T-helper 1 cell treated with Interleukin-12 subunit alpha and Interleukin-12 subunit beta and Interleukin-4 antibody, amounts not matched to agents 30 μg/mL and 1 μg/mL, for 36 hours (primary cell): Measurements from ENCODE around the gene GLYR1.
A peak's percentile ranks its signal among the peaks of the same experiment; 100 is the strongest.

ENCODE experiments used
- H3K27ac Mint-ChIP-seq: one replicate; pipeline ENCODE4 v1.8.0; 2021; ENCODE audit warnings: mild to moderate bottlenecking, mixed read lengths
- H3K27me3 Mint-ChIP-seq: one replicate; pipeline ENCODE4 v1.8.0; 2021; ENCODE audit warnings: low read depth, mixed read lengths
- H3K36me3 Mint-ChIP-seq: one replicate; pipeline ENCODE4 v1.8.0; 2021; ENCODE audit warnings: low read depth, mixed read lengths
- H3K4me1 Mint-ChIP-seq: one replicate; pipeline ENCODE4 v1.8.0; 2021; ENCODE audit warnings: low read depth, mixed read lengths
- H3K4me3 Mint-ChIP-seq: one replicate; pipeline ENCODE4 v1.8.0; 2021; ENCODE audit warnings: mild to moderate bottlenecking, moderate library complexity, mixed read lengths
- H3K9me3 Mint-ChIP-seq: one replicate; pipeline ENCODE4 v1.8.0; 2021; ENCODE audit warnings: mixed read lengths

Gene GLYR1

GRCh38 chr16:4847774-4848587 is 893 bp upstream of the GLYR1 start:
- Mint-ChIP-seq H3K36me3 (peaks cover 26% of the 10 kb centered on the region), H3K27ac (peak overlapping the region; percentile 77), H3K9me3 (no peaks in the 10 kb centered on the region), H3K27me3 (no peaks in the 10 kb centered on the region), H3K4me3 (peak overlapping the region; percentile 84), H3K4me1 (peaks cover 53% of the 10 kb centered on the region)

GRCh38 chr16:4846503-4846900 is 586 bp downstream of the GLYR1 start:
- Mint-ChIP-seq H3K9me3 (no peaks in the 10 kb centered on the region), H3K4me1 (peaks cover 46% of the 10 kb centered on the region), H3K4me3 (peak overlapping the region; percentile 78), H3K27me3 (no peaks in the 10 kb centered on the region), H3K27ac (peak overlapping the region; percentile 85), H3K36me3 (peaks cover 28% of the 10 kb centered on the region)

GRCh38 chr16:4840984-4841383 is 6.1 kb downstream of the GLYR1 start:
- Mint-ChIP-seq H3K27me3 (no peaks in the 10 kb centered on the region), H3K36me3 (peaks cover 54% of the 10 kb centered on the region), H3K4me3 (no peak overlapping the region), H3K27ac (no peak overlapping the region), H3K9me3 (no peaks in the 10 kb centered on the region), H3K4me1 (peaks cover 12% of the 10 kb centered on the region)

GRCh38 chr16:4839942-4840341 is 7.1 kb downstream of the GLYR1 start:
- peak overlapping the region; percentile 6 for H3K27ac Mint-ChIP-seq

GRCh38 chr16:4837733-4838501 is 9.2 kb downstream of the GLYR1 start:
- no peaks in the 10 kb centered on the region for H3K9me3 Mint-ChIP-seq
- no peak overlapping the region for H3K4me3 Mint-ChIP-seq
- H3K27me3 Mint-ChIP-seq: no peaks in the 10 kb centered on the region
- peaks cover 37% of the 10 kb centered on the region for H3K36me3 Mint-ChIP-seq
- H3K4me1 Mint-ChIP-seq: no peaks in the 10 kb centered on the region
- no peak overlapping the region for H3K27ac Mint-ChIP-seq

More at GRCh38 chr16:4839942-4840341, 7.1 kb downstream of the GLYR1 start:
- Mint-ChIP-seq H3K4me1 (peaks cover 4% of the 10 kb centered on the region), H3K27me3 (no peaks in the 10 kb centered on the region), H3K36me3 (peaks cover 47% of the 10 kb centered on the region), H3K9me3 (no peaks in the 10 kb centered on the region), H3K4me3 (no peak overlapping the region)

- Mint-ChIP-seq H3K9me3 (no peaks in the 10 kb centered on the region), H3K27ac (no peak overlapping the region), H3K4me1 (no peaks in the 10 kb centered on the region), H3K4me3 (no peak overlapping the region), H3K36me3 (peaks cover 45% of the 10 kb centered on the region), H3K27me3 (no peaks in the 10 kb centered on the region)
Observed at GRCh38 chr16:4836727-4837126, 10.4 kb downstream of the GLYR1 start.

GRCh38 chr16:4833584-4833983 is 13.5 kb downstream of the GLYR1 start:
- Mint-ChIP-seq H3K27ac (no peak overlapping the region), H3K27me3 (no peaks in the 10 kb centered on the region), H3K9me3 (no peaks in the 10 kb centered on the region), H3K36me3 (peaks cover 45% of the 10 kb centered on the region), H3K4me3 (no peak overlapping the region), H3K4me1 (peaks cover 2% of the 10 kb centered on the region)

GRCh38 chr16:4832698-4833343 is 14.3 kb downstream of the GLYR1 start:
- Mint-ChIP-seq H3K27me3 (no peaks in the 10 kb centered on the region), H3K4me1 (peaks cover 2% of the 10 kb centered on the region), H3K4me3 (no peak overlapping the region), H3K27ac (no peak overlapping the region), H3K36me3 (peaks cover 46% of the 10 kb centered on the region), H3K9me3 (no peaks in the 10 kb centered on the region)

GRCh38 chr16:4831616-4832015 is 15.5 kb downstream of the GLYR1 start:
- H3K27me3 Mint-ChIP-seq: no peaks in the 10 kb centered on the region
- no peaks in the 10 kb centered on the region for H3K9me3 Mint-ChIP-seq
- peaks cover 46% of the 10 kb centered on the region for H3K36me3 Mint-ChIP-seq
- H3K4me1 Mint-ChIP-seq: peaks cover 2% of the 10 kb centered on the region
- H3K4me3 Mint-ChIP-seq: no peak overlapping the region
- no peak overlapping the region for H3K27ac Mint-ChIP-seq

GRCh38 chr16:4830408-4830807 is 16.7 kb downstream of the GLYR1 start:
- Mint-ChIP-seq H3K4me1 (peaks cover 2% of the 10 kb centered on the region), H3K4me3 (no peak overlapping the region)

GRCh38 chr16:4828567-4829321 is 18.3 kb downstream of the GLYR1 start:
- Mint-ChIP-seq H3K4me3 (no peak overlapping the region), H3K9me3 (no peaks in the 10 kb centered on the region), H3K27ac (no peak overlapping the region), H3K36me3 (peaks cover 57% of the 10 kb centered on the region), H3K27me3 (no peaks in the 10 kb centered on the region), H3K4me1 (peaks cover 2% of the 10 kb centered on the region)

More at GRCh38 chr16:4830408-4830807, 16.7 kb downstream of the GLYR1 start:
- Mint-ChIP-seq H3K27ac (no peak overlapping the region), H3K27me3 (no peaks in the 10 kb centered on the region), H3K9me3 (no peaks in the 10 kb centered on the region), H3K36me3 (peaks cover 46% of the 10 kb centered on the region)

- H3K4me3 Mint-ChIP-seq: no peak overlapping the region
- peaks cover 53% of the 10 kb centered on the region for H3K36me3 Mint-ChIP-seq
- no peaks in the 10 kb centered on the region for H3K9me3 Mint-ChIP-seq
- no peak overlapping the region for H3K27ac Mint-ChIP-seq
- H3K27me3 Mint-ChIP-seq: no peaks in the 10 kb centered on the region
- peaks cover 2% of the 10 kb centered on the region for H3K4me1 Mint-ChIP-seq
Observed at GRCh38 chr16:4826980-4827379, 20.1 kb downstream of the GLYR1 start.

- H3K4me1 Mint-ChIP-seq: peaks cover 2% of the 10 kb centered on the region
- peaks cover 53% of the 10 kb centered on the region for H3K36me3 Mint-ChIP-seq
- H3K27me3 Mint-ChIP-seq: no peaks in the 10 kb centered on the region
- no peak overlapping the region for H3K27ac Mint-ChIP-seq
- H3K4me3 Mint-ChIP-seq: no peak overlapping the region
- no peaks in the 10 kb centered on the region for H3K9me3 Mint-ChIP-seq
Observed at GRCh38 chr16:4826526-4826925, 20.6 kb downstream of the GLYR1 start.

GRCh38 chr16:4825196-4825595 is 21.9 kb downstream of the GLYR1 start:
- no peak overlapping the region for H3K4me3 Mint-ChIP-seq
- H3K36me3 Mint-ChIP-seq: peaks cover 46% of the 10 kb centered on the region
- H3K27me3 Mint-ChIP-seq: no peaks in the 10 kb centered on the region
- H3K4me1 Mint-ChIP-seq: peaks cover 2% of the 10 kb centered on the region
- no peaks in the 10 kb centered on the region for H3K9me3 Mint-ChIP-seq
- no peak overlapping the region for H3K27ac Mint-ChIP-seq
